Osteocyte (in vitro differentiated cells): ENCODE measurements around the gene COL7A1. TPM values are rescaled to one million over a fixed set of nuclear protein-coding genes. Genes with fewer than 3 reads are reported as not detected.

ENCODE experiments used
- DNase-seq: peaks from one replicate; pipeline ENCODE4 v3.0.0; 2021; ENCODE audit warnings: mixed read lengths; ENCODE audit not compliant: unreplicated experiment; ENCODE audit errors: extremely low spot score
- H3K27ac Mint-ChIP-seq: one replicate; pipeline ENCODE4 v1.8.0; 2021; ENCODE audit warnings: mild to moderate bottlenecking, mixed read lengths; ENCODE audit not compliant: unreplicated experiment
- H3K27me3 Mint-ChIP-seq: one replicate; pipeline ENCODE4 v1.8.0; 2021; ENCODE audit warnings: mixed read lengths; ENCODE audit not compliant: unreplicated experiment
- H3K36me3 Mint-ChIP-seq: one replicate; pipeline ENCODE4 v1.8.0; 2021; ENCODE audit warnings: mixed read lengths; ENCODE audit not compliant: unreplicated experiment
- H3K4me1 Mint-ChIP-seq: one replicate; pipeline ENCODE4 v1.8.0; 2021; ENCODE audit warnings: mixed read lengths; ENCODE audit not compliant: unreplicated experiment
- H3K4me3 Mint-ChIP-seq: one replicate; pipeline ENCODE4 v1.8.0; 2021; ENCODE audit warnings: mild to moderate bottlenecking, moderate library complexity, mixed read lengths; ENCODE audit not compliant: unreplicated experiment
- H3K9me3 Mint-ChIP-seq: one replicate; pipeline ENCODE4 v1.8.0; 2021; ENCODE audit warnings: mixed read lengths; ENCODE audit not compliant: unreplicated experiment
- total RNA-seq: library from RNA; stranded (reverse); gene quantifications from 2 replicates; pipeline ENCODE4 v1.2.1, GENCODE V29; 2021
- TF ChIP-seq, protein P1 (sequence below): fragments of 200-600 bp; sonication (generic); IDR thresholded peaks from 2 replicates; pipeline ENCODE4 v1.5.0; 2021; ENCODE audit warnings: antibody characterized with exemption, mild to moderate bottlenecking, moderate library complexity

COL7A1 gene
- total RNA-seq, 1 donor from 2014 or later, result 16.6 TPM

GRCh38 chr3:48566401-48566760 lies 28.7 kb downstream of the COL7A1 start:
- Mint-ChIP-seq H3K9me3 (no peaks in the 10 kb centered on the region), H3K27ac (no peak overlapping the region), H3K4me3 (no peak overlapping the region), H3K27me3 (no peaks in the 10 kb centered on the region), H3K36me3 (peaks cover 1% of the 10 kb centered on the region), H3K4me1 (peaks cover 41% of the 10 kb centered on the region)
- DNase-seq, result no peak
- TF ChIP-seq, protein P1, sequence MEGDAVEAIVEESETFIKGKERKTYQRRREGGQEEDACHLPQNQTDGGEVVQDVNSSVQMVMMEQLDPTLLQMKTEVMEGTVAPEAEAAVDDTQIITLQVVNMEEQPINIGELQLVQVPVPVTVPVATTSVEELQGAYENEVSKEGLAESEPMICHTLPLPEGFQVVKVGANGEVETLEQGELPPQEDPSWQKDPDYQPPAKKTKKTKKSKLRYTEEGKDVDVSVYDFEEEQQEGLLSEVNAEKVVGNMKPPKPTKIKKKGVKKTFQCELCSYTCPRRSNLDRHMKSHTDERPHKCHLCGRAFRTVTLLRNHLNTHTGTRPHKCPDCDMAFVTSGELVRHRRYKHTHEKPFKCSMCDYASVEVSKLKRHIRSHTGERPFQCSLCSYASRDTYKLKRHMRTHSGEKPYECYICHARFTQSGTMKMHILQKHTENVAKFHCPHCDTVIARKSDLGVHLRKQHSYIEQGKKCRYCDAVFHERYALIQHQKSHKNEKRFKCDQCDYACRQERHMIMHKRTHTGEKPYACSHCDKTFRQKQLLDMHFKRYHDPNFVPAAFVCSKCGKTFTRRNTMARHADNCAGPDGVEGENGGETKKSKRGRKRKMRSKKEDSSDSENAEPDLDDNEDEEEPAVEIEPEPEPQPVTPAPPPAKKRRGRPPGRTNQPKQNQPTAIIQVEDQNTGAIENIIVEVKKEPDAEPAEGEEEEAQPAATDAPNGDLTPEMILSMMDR, result no peak

GRCh38 chr3:48565591-48566400 lies 29.3 kb downstream of the COL7A1 start:
- Mint-ChIP-seq H3K9me3 (no peaks in the 10 kb centered on the region), H3K27ac (peak overlapping the region; percentile 84), H3K27me3 (no peaks in the 10 kb centered on the region), H3K4me1 (peaks cover 47% of the 10 kb centered on the region), H3K4me3 (no peak overlapping the region), H3K36me3 (peaks cover 1% of the 10 kb centered on the region)
- no peak for DNase-seq
- TF ChIP-seq, protein P1, result no peak

DNA sequence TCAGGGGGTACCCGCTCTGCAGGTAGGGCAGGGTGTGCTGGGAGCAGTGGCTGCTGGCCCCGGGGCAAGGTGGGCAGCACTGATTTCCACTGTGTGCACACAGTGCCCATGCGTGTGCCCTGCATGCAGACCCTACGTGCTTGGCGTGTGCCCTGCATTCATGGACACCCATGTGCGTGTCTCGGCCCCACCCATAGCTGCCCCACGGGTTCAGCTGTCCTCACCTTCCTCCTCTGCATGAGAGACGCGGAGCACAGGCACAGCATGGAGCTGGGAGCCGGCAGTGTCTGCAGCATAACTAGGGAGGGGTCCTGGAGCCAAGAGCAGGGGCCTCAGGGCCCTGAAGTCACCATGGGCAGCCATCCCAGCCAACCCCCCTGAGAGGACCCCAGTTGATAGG lies 29.9 kb downstream of the COL7A1 start:
- Mint-ChIP-seq H3K36me3 (peaks cover 1% of the 10 kb centered on the region), H3K4me1 (peaks cover 53% of the 10 kb centered on the region), H3K27me3 (no peaks in the 10 kb centered on the region), H3K27ac (peak overlapping the region; percentile 84), H3K9me3 (no peaks in the 10 kb centered on the region), H3K4me3 (no peak overlapping the region)
- TF ChIP-seq, protein P1, result no peak
- DNase-seq, result no peak

DNA sequence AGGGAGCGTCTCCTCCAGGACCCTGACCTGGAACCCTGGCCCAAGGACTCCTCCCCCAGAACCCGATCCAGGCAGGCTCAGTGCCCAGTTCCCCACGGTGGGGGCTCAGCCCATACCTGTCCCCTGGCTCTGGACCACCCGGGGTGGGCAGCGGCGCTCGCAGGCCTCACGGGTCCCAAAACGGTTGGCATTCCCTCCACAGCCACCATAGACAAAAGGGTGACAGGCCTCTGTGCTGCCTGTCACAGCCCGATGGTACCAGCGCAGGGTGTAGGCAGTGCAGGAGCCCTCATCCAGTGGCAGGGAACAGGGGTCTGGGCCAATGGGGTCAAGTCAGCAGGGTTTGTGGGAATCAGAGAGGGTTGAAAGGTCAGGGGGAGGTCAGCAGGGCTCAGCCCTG lies 30.5 kb downstream of the COL7A1 start:
- H3K4me1 Mint-ChIP-seq, result peaks cover 58% of the 10 kb centered on the region
- no peak for DNase-seq
- peak overlapping the region; percentile 98 for H3K27ac Mint-ChIP-seq
- no peaks in the 10 kb centered on the region for H3K9me3 Mint-ChIP-seq
- H3K27me3 Mint-ChIP-seq, result no peaks in the 10 kb centered on the region
- H3K4me3 Mint-ChIP-seq, result no peak overlapping the region
- TF ChIP-seq, protein P1, result no peak
- peaks cover 1% of the 10 kb centered on the region for H3K36me3 Mint-ChIP-seq

- Mint-ChIP-seq H3K9me3 (no peaks in the 10 kb centered on the region), H3K27me3 (no peaks in the 10 kb centered on the region), H3K27ac (peak overlapping the region; percentile 98), H3K4me1 (peaks cover 65% of the 10 kb centered on the region), H3K36me3 (peaks cover 1% of the 10 kb centered on the region), H3K4me3 (peak overlapping the region; percentile 38)
- TF ChIP-seq, protein P1, result no peak
- no peak for DNase-seq
Measured at GRCh38 chr3:48564022-48564421, 31.1 kb downstream of the COL7A1 start.
